Esophagus muscularis mucosa (tissue), 4 donors: ENCODE data around the gene MYRF.

Experiments used
- EP300 ChIP-seq: sonication (generic); formaldehyde crosslinking; IDR thresholded peaks from one replicate; pipeline ENCODE4 v1.6.1; 2017; ENCODE audit warnings: antibody characterized with exemption
- POLR2A ChIP-seq: fragments of 450-650 bp; IDR thresholded peaks from one replicate; pipeline ENCODE4 v1.6.1; 2017; ENCODE audit warnings: antibody characterized with exemption, moderate library complexity, mild to moderate bottlenecking, low read depth
- TF ChIP-seq, protein P1 (sequence below), 3 experiments: fragments of 200-600 bp in 2 of 3; fragments of 450-650 bp in 1 of 3; sonication (generic) in 2 of 3; IDR thresholded peaks; one replicate each; pipeline ENCODE4 v1.5.1; 2017 to 2019; ENCODE audit warnings: antibody characterized with exemption in 3 of 3, mild to moderate bottlenecking in 2 of 3, moderate library complexity in 1 of 3

DNA sequence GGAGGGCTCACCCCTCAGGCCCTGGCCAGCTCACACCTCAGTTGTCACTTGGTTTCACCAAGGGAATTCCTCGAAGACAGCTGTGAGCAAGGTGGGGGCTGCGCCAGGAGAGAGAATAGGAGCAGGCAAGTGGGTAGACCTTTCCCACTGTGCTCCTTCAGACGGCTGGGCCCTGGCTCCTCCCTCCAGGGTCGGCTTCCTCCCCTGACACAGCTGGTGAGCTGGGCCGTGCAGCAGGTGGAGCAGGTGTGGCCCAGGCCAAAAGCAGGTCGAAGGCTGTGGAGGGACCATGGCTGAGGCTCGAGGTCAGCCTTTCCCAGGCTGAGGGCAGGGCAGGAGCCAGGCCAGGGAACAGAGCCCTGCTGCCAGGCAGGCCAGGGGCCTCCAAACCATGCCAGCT is 12.5 kb upstream of the MYRF start:
- TF ChIP-seq, protein P1, sequence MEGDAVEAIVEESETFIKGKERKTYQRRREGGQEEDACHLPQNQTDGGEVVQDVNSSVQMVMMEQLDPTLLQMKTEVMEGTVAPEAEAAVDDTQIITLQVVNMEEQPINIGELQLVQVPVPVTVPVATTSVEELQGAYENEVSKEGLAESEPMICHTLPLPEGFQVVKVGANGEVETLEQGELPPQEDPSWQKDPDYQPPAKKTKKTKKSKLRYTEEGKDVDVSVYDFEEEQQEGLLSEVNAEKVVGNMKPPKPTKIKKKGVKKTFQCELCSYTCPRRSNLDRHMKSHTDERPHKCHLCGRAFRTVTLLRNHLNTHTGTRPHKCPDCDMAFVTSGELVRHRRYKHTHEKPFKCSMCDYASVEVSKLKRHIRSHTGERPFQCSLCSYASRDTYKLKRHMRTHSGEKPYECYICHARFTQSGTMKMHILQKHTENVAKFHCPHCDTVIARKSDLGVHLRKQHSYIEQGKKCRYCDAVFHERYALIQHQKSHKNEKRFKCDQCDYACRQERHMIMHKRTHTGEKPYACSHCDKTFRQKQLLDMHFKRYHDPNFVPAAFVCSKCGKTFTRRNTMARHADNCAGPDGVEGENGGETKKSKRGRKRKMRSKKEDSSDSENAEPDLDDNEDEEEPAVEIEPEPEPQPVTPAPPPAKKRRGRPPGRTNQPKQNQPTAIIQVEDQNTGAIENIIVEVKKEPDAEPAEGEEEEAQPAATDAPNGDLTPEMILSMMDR (IDR thresholded peaks at IDR 0.05), result no peak
- no peak for TF ChIP-seq EP300
- TF ChIP-seq POLR2A, result no peak
